ENCODE results near the gene FRRS1L. TPM values are rescaled to one million over a fixed set of nuclear protein-coding genes. Genes with fewer than 3 reads are reported as not detected.

FRRS1L gene
- total and polyA plus RNA-seq, 2 of the 13 experiments (the other 11 are each of a cell fraction or from before 2014, with no cell fraction given), result 0.02 to 0.03 TPM

DNA sequence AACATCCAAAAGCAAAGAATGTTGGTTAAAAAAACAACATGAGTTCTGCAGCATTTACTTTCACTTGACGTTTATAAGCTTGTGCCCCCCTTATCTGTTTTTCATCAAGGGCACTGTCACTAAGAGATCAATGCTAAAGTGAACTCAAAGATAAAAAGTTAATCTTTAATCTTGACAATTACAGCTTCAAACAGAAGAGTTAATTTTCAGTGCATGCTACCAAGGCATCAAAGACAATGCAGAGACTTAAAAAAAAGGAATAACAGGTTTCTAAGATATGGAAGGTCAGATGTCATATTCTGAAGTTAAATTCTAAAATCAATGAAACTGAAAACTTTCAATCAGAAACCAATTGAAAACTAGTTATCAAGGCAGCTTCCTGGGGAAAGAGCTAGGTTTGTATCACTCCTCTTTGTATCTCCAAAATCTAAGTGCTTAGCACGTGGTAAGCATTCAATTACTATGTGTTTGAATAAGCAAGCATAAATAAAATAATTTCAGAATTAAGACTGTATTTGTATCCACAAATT, 84.9 kb downstream of the FRRS1L start (continued):
- 0 out of 2 replicates have a peak, but pooled peaks have one; percentile 32 for TF ChIP-seq DRAP1 (CRISPR knock-in tag; IDR thresholded peaks at IDR 0.05)
- no peak for TF ChIP-seq PRDM4 (CRISPR knock-in tag; IDR thresholded peaks at IDR 0.05; ENCODE audit: borderline replicate concordance)
- TF ChIP-seq NRL (CRISPR knock-in tag; IDR thresholded peaks at IDR 0.05; ENCODE audit: borderline replicate concordance), result no peak
- no peak for TF ChIP-seq ZSCAN5A (CRISPR knock-in tag; IDR thresholded peaks at IDR 0.05; ENCODE audit: borderline replicate concordance)
- TF ChIP-seq ZBTB20 (CRISPR knock-in tag; IDR thresholded peaks at IDR 0.05; ENCODE audit: borderline replicate concordance, low read depth), result peak; percentile 68; the same call in 1 of the 2 replicates
- TF ChIP-seq CREB1 (IDR thresholded peaks at IDR 0.05), result no peak
- TF ChIP-seq CREB1 (CRISPR knock-in tag; IDR thresholded peaks at IDR 0.05), result peak; percentile 86
- TF ChIP-seq FOSL1 (CRISPR knock-in tag; IDR thresholded peaks at IDR 0.05; ENCODE audit: borderline replicate concordance), result no peak
- TF ChIP-seq, protein P1, sequence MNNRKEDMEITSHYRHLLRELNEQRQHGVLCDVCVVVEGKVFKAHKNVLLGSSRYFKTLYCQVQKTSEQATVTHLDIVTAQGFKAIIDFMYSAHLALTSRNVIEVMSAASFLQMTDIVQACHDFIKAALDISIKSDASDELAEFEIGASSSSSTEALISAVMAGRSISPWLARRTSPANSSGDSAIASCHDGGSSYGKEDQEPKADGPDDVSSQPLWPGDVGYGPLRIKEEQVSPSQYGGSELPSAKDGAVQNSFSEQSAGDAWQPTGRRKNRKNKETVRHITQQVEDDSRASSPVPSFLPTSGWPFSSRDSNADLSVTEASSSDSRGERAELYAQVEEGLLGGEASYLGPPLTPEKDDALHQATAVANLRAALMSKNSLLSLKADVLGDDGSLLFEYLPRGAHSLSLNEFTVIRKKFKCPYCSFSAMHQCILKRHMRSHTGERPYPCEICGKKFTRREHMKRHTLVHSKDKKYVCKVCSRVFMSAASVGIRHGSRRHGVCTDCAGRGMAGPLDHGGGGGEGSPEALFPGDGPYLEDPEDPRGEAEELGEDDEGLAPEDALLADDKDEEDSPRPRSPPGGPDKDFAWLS (CRISPR knock-in tag; IDR thresholded peaks at IDR 0.05; ENCODE audit: borderline replicate concordance), result no peak
- peak; percentile 87; the same call in 1 of the 2 replicates for TF ChIP-seq ZBTB43 (CRISPR knock-in tag; conservative IDR thresholded peaks at IDR 0.05)
- no peak for TF ChIP-seq ZNF7 (CRISPR knock-in tag; IDR thresholded peaks at IDR 0.05)
- 0 out of 2 replicates have a peak, but pooled peaks have one; percentile 44 for TF ChIP-seq CREB3 (CRISPR knock-in tag; IDR thresholded peaks at IDR 0.05)
- no peak for TF ChIP-seq SNRNP70 (IDR thresholded peaks at IDR 0.05; ENCODE audit: low read depth, low read length)
- no peak for TF ChIP-seq ZNF709 (CRISPR knock-in tag; IDR thresholded peaks at IDR 0.05)
- TF ChIP-seq TBX2 (CRISPR knock-in tag; IDR thresholded peaks at IDR 0.05; ENCODE audit: borderline replicate concordance), result no peak
- TF ChIP-seq ZNF260 (CRISPR knock-in tag; IDR thresholded peaks at IDR 0.05; ENCODE audit: borderline replicate concordance, low read depth), result no peak
- no peak for TF ChIP-seq ZUFSP (CRISPR knock-in tag; IDR thresholded peaks at IDR 0.05; ENCODE audit: borderline replicate concordance)
- peak; percentile 18; the same call in 1 of the 2 replicates for TF ChIP-seq MTF1 (CRISPR knock-in tag; IDR thresholded peaks at IDR 0.05)
- no peak for TF ChIP-seq NFYB (CRISPR knock-in tag; IDR thresholded peaks at IDR 0.05)

Measured in HepG2 (cell line).